HEK293 (cell line): Measurements from ENCODE around the gene RUFY1.

Source experiments
- BCL6B ChIP-seq: fragments of 450-650 bp; formaldehyde crosslinking; IDR thresholded peaks from 2 replicates; pipeline ENCODE4 v1.5.1; 2017; ENCODE audit warnings: missing biosample characterization, missing genetic modification characterization
- GFI1B ChIP-seq: fragments of 450-650 bp; formaldehyde crosslinking; IDR thresholded peaks from 2 replicates; pipeline ENCODE4 v1.5.1; 2016; ENCODE audit warnings: missing biosample characterization, missing genetic modification characterization
- GLI2 ChIP-seq: fragments of 450-650 bp; formaldehyde crosslinking; IDR thresholded peaks from 2 replicates; pipeline ENCODE4; 2017; ENCODE audit warnings: missing biosample characterization, missing genetic modification characterization, low read depth, borderline replicate concordance
- HIC1 ChIP-seq: fragments of 450-650 bp; formaldehyde crosslinking; IDR thresholded peaks from 2 replicates; pipeline ENCODE4 v1.5.1; 2016; ENCODE audit warnings: missing biosample characterization, missing genetic modification characterization
- MEIS1 ChIP-seq: sonication (generic); formaldehyde crosslinking; IDR thresholded peaks from 2 replicates; pipeline ENCODE4 v1.8.1; 2022; ENCODE audit warnings: missing genetic modification reagents, mild to moderate bottlenecking, borderline replicate concordance
- MZF1 ChIP-seq: fragments of 450-650 bp; formaldehyde crosslinking; IDR thresholded peaks from 2 replicates; pipeline ENCODE4 v1.5.1; 2017; ENCODE audit warnings: missing biosample characterization, missing genetic modification characterization, borderline replicate concordance
- SP2 ChIP-seq: fragments of 450-650 bp; formaldehyde crosslinking; IDR thresholded peaks from 2 replicates; pipeline ENCODE4 v1.5.1; 2016; ENCODE audit warnings: missing biosample characterization, missing genetic modification characterization
- ZBTB26 ChIP-seq: fragments of 450-650 bp; formaldehyde crosslinking; optimal IDR thresholded peaks from 2 replicates; pipeline ENCODE3; 2016; ENCODE audit warnings: missing biosample characterization, mild to moderate bottlenecking, missing genetic modification characterization
- ZBTB48 ChIP-seq: fragments of 450-650 bp; formaldehyde crosslinking; IDR thresholded peaks from 2 replicates; pipeline ENCODE4 v1.5.1; 2016; ENCODE audit warnings: missing biosample characterization, missing genetic modification characterization
- ZNF155 ChIP-seq: fragments of 450-650 bp; formaldehyde crosslinking; IDR thresholded peaks from 2 replicates; pipeline ENCODE4 v1.5.1; 2016; ENCODE audit warnings: missing biosample characterization, missing genetic modification characterization
- ZNF184 ChIP-seq: fragments of 450-650 bp; IDR thresholded peaks from 2 replicates; pipeline ENCODE4 v1.5.1; 2018; ENCODE audit warnings: missing biosample characterization, mild to moderate bottlenecking, missing genetic modification characterization
- ZNF2 ChIP-seq: fragments of 450-650 bp; formaldehyde crosslinking; IDR thresholded peaks from 2 replicates; pipeline ENCODE4 v1.5.1; 2016; ENCODE audit warnings: missing biosample characterization, missing genetic modification characterization
- ZNF223 ChIP-seq: fragments of 450-650 bp; formaldehyde crosslinking; IDR thresholded peaks from 2 replicates; pipeline ENCODE4 v1.5.1; 2016; ENCODE audit warnings: missing biosample characterization, missing genetic modification characterization
- ZNF274 ChIP-seq, 2 experiments: fragments of 200-500 bp in 1 of 2; fragments of 450-650 bp in 1 of 2; sonication (Bioruptor generic) in 1 of 2; formaldehyde crosslinking in 1 of 2; IDR thresholded peaks; 2 replicates each; pipeline versions ENCODE4 v1.5.1 to v1.6.1; 2014 to 2016; ENCODE audit warnings: borderline replicate concordance in 1 of 2, inconsistent platforms in 1 of 2, low read length in 1 of 2, missing biosample characterization in 1 of 2, missing genetic modification characterization in 1 of 2
- ZNF324 ChIP-seq: fragments of 450-650 bp; formaldehyde crosslinking; IDR thresholded peaks from 2 replicates; pipeline ENCODE4 v1.5.1; 2016; ENCODE audit warnings: missing biosample characterization, missing genetic modification characterization
- ZNF341 ChIP-seq: fragments of 450-650 bp; formaldehyde crosslinking; IDR thresholded peaks from 2 replicates; pipeline ENCODE4; 2016; ENCODE audit warnings: low read depth, missing biosample characterization, missing genetic modification characterization
- ZNF362 ChIP-seq: fragments of 450-650 bp; formaldehyde crosslinking; IDR thresholded peaks from 2 replicates; pipeline ENCODE4 v1.5.1; 2016; ENCODE audit warnings: missing biosample characterization, missing genetic modification characterization
- ZNF501 ChIP-seq: fragments of 450-650 bp; formaldehyde crosslinking; IDR thresholded peaks from 2 replicates; pipeline ENCODE4 v1.5.1; 2016; ENCODE audit warnings: missing biosample characterization, missing genetic modification characterization
- ZNF518A ChIP-seq: fragments of 450-650 bp; formaldehyde crosslinking; conservative IDR thresholded peaks from 2 replicates; pipeline ENCODE4 v1.5.1; 2016; ENCODE audit warnings: low read depth, missing biosample characterization, missing genetic modification characterization
- ZNF548 ChIP-seq: fragments of 450-650 bp; formaldehyde crosslinking; IDR thresholded peaks from 2 replicates; pipeline ENCODE4 v1.5.1; 2016; ENCODE audit warnings: missing biosample characterization, missing genetic modification characterization
- ZNF664 ChIP-seq: fragments of 450-650 bp; formaldehyde crosslinking; IDR thresholded peaks from 2 replicates; pipeline ENCODE4 v1.5.1; 2016; ENCODE audit warnings: missing biosample characterization, missing genetic modification characterization
- ZNF701 ChIP-seq: fragments of 450-650 bp; formaldehyde crosslinking; IDR thresholded peaks from 2 replicates; pipeline ENCODE4 v1.5.1; 2016; ENCODE audit warnings: missing biosample characterization, missing genetic modification characterization
- ZNF837 ChIP-seq: fragments of 450-650 bp; formaldehyde crosslinking; IDR thresholded peaks from 2 replicates; pipeline ENCODE4 v1.5.1; 2016; ENCODE audit warnings: missing biosample characterization, missing genetic modification characterization
- ZSCAN18 ChIP-seq: fragments of 450-650 bp; formaldehyde crosslinking; IDR thresholded peaks from 2 replicates; pipeline ENCODE4 v1.5.1; 2016; ENCODE audit warnings: missing biosample characterization, missing genetic modification characterization
- ZXDB ChIP-seq: fragments of 450-650 bp; formaldehyde crosslinking; IDR thresholded peaks from 2 replicates; pipeline ENCODE4 v1.5.1; 2016; ENCODE audit warnings: missing biosample characterization, missing genetic modification characterization

RUFY1 gene

GRCh38 chr5:179558932-179559283 lies 8.6 kb downstream of the RUFY1 start (continued):
- TF ChIP-seq ZNF184, result no peak
- TF ChIP-seq ZSCAN18 (tag by site-specific recombination), result no peak
- TF ChIP-seq ZNF155, result no peak
- no peak for TF ChIP-seq ZNF341 (tag by site-specific recombination)
- no peak for TF ChIP-seq ZNF701 (tag by site-specific recombination)
- no peak for TF ChIP-seq SP2 (tag by site-specific recombination)
- no peak for TF ChIP-seq ZNF518A (tag by site-specific recombination)
- no peak for TF ChIP-seq ZNF837 (tag by site-specific recombination)
- TF ChIP-seq ZNF362 (tag by site-specific recombination), result no peak
- 0 out of 2 replicates have a peak, but pooled peaks have one; percentile 31 for TF ChIP-seq HIC1 (tag by site-specific recombination)
- TF ChIP-seq ZBTB26 (tag by site-specific recombination), result peak; percentile 67
- TF ChIP-seq GFI1B (tag by site-specific recombination), result no peak
- TF ChIP-seq ZNF2, result 0 out of 2 replicates have a peak, but pooled peaks have one; percentile 43
- no peak for TF ChIP-seq ZNF664 (tag by site-specific recombination)
- TF ChIP-seq ZXDB (tag by site-specific recombination), result 0 out of 2 replicates have a peak, but pooled peaks have one; percentile 10
- TF ChIP-seq ZNF274 (IDR thresholded peaks at IDR 0.05; ENCODE audit: low read length), result no peak
- TF ChIP-seq ZNF274 (tag by site-specific recombination; IDR thresholded peaks at IDR 0.05; ENCODE audit: borderline replicate concordance), result no peak
- TF ChIP-seq GLI2 (tag by site-specific recombination), result no peak
- TF ChIP-seq ZNF548, result no peak
- no peak for TF ChIP-seq MZF1
- TF ChIP-seq ZNF324 (tag by site-specific recombination), result no peak
- no peak for TF ChIP-seq ZNF501 (tag by site-specific recombination)
- TF ChIP-seq BCL6B (tag by site-specific recombination), result no peak
- no peak for TF ChIP-seq ZBTB48 (tag by site-specific recombination)
- no peak for TF ChIP-seq MEIS1 (CRISPR knock-in tag)
- TF ChIP-seq ZNF223 (tag by site-specific recombination), result no peak
